ENCODE measurements around the gene PIEZO1.

The PIEZO1 gene

DNA sequence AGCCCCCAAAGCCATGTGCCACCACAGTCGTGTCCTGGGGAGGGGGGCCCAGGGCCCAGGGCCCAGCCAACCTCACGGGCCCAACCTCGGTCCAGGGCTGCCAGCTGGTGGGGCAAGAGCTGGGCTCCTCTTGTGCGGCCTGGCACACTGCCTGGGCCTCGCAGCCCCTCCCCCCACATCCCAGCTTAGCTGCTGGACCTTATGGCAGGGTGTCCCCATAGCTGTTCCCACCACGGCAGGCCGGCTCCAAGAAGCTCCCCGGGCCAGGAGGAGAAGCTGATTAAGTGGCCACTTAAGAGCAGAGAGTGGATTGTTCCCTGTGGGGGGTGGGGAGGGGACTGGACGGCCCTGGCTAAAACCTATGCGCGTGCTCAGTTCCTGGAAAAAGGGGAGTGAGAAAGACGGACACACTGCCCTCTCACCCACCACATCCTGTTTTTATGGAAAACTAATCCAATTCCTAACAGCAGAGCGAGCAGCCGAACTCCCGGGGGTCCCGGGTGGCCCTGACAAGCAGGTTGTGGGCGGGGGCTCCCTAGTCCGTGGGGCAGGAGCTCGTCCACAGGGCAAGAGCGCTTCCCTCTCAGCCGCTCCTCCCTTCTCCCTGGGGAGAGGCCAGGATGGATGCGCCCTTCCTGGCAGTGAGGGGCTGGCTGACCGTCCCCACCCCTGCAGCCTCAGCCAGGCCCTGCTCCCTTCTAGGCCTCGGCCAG lies 16.8 kb downstream of the PIEZO1 start:
- DNase-seq (ENCODE audit: low read depth), result no peak

GRCh38 chr16:88767546-88768070 lies 17.4 kb downstream of the PIEZO1 start:
- DNase-seq (ENCODE audit: low read depth), result no peak

- no peak for DNase-seq (ENCODE audit: low read depth)
Measured at GRCh38 chr16:88766975-88767374, 18.0 kb downstream of the PIEZO1 start.

DNA sequence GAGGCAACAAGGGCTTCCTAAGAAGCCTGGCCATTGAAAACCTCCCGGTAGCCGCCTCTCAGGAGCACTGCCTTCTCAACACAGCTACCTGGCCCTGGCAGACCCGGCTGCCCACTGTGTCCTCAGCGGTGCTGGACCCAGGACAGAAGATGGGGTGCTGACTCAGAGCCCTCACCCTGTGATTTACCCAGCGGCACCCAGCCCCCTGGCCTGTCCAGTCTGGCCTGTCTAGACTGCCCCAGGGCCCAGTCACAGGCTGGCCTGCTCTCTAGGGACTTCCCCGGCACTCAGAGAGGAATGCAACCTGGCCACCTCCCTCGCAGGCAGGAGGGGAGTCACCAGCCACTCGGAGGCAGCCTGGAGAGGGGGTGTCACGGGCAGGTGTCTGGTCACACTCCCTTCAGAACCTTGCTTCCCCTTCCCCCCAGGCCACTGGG lies 20.1 kb downstream of the PIEZO1 start:
- no peak for DNase-seq (ENCODE audit: low read depth)

GRCh38 chr16:88764080-88764479 lies 20.9 kb downstream of the PIEZO1 start:
- DNase-seq (ENCODE audit: low read depth), result no peak

GRCh38 chr16:88763502-88764053 lies 21.4 kb downstream of the PIEZO1 start:
- DNase-seq (ENCODE audit: low read depth), result no peak

- DNase-seq (ENCODE audit: low read depth), result no peak
Measured at GRCh38 chr16:88762941-88763340, 22.1 kb downstream of the PIEZO1 start.

GRCh38 chr16:88762258-88762870 lies 22.7 kb downstream of the PIEZO1 start:
- DNase-seq (ENCODE audit: low read depth), result no peak

DNA sequence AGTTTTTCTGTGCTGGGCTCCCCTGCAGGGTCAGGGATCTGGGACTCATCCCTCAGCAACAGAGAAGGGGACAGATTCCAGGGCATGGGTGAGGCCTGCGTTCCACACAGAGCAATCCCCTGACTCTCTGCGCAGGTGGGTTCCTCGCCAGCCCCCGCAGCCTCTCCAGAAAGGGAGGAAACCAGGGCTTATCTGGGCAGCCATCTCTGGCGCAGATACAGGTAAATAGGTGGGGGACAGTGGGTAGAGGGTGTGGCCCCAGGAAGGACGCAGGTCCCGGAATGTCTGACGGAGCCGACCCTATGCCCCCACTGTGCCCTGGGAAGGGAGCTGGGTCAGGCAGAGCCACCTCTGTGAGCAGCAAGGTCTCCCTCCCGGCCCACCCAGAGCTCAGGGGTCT lies 23.2 kb downstream of the PIEZO1 start:
- no peak for DNase-seq (ENCODE audit: low read depth)

GRCh38 chr16:88761143-88761534 lies 23.9 kb downstream of the PIEZO1 start:
- no peak for DNase-seq (ENCODE audit: low read depth)

- no peak for DNase-seq (ENCODE audit: low read depth)
Measured at GRCh38 chr16:88760424-88761142, 24.4 kb downstream of the PIEZO1 start.

DNA sequence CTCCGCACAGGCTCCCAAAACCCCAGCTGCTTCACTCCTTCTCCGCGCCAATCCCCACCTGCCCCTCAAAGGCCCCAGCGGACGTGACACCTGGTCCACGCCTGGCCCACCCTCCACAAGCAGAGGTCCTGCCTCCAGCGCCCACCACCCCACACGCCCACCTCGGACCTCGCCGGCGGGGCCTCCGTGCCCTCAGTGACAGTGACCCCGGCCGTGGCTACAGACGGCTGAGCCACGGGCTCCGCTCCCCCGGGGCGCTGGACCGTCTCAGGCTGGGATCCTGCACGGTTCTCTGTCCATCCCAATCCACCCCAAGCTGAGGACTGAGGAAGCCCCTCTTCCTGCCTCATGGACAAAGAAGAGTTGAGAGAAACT lies 25.1 kb downstream of the PIEZO1 start:
- no peak for DNase-seq (ENCODE audit: low read depth)

DNA sequence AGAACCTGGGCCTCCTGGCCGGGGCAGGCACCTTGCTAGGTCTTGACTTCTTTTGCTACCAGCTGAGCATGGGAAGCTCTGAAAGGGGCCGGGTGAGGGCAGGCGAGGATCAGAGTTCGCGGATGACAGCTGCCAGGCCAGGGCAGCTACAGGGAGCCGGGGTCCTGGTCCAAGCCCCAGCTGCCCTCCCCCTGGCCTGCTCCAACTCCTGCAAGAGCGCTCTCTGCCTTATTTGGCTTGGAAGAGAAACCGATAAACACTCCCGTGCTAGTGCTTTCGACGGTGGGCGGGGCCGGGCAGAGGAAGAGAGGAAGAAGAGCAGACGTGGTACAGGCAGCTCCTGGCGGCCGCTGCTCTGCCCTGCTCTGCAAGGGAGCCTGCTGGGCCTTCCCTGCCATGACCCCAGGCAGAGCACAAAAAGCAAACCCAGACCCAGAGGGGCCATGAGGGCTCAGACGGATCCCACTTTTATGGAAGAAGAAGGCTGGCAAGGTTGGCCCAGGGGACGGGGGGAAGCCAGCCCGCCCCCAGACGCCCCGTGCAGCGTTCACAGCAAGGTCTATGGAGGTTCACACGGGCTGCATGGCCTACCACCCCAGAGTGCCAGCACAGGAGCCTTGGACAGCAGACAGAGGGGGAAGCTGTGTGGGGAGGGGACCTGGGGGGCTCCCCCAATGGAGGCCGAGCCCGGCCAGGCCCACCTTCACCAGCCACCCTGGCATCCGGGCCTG lies 25.6 kb downstream of the PIEZO1 start:
- peak; percentile 36 for DNase-seq (ENCODE audit: low read depth)

GRCh38 chr16:88758944-88759244 lies 26.1 kb downstream of the PIEZO1 start:
- DNase-seq (ENCODE audit: low read depth), result no peak

- no peak for DNase-seq (ENCODE audit: low read depth)
Measured at GRCh38 chr16:88758227-88758943, 26.6 kb downstream of the PIEZO1 start.

GRCh38 chr16:88755745-88756443 lies 29.1 kb downstream of the PIEZO1 start:
- no peak for DNase-seq (ENCODE audit: low read depth)

DNA sequence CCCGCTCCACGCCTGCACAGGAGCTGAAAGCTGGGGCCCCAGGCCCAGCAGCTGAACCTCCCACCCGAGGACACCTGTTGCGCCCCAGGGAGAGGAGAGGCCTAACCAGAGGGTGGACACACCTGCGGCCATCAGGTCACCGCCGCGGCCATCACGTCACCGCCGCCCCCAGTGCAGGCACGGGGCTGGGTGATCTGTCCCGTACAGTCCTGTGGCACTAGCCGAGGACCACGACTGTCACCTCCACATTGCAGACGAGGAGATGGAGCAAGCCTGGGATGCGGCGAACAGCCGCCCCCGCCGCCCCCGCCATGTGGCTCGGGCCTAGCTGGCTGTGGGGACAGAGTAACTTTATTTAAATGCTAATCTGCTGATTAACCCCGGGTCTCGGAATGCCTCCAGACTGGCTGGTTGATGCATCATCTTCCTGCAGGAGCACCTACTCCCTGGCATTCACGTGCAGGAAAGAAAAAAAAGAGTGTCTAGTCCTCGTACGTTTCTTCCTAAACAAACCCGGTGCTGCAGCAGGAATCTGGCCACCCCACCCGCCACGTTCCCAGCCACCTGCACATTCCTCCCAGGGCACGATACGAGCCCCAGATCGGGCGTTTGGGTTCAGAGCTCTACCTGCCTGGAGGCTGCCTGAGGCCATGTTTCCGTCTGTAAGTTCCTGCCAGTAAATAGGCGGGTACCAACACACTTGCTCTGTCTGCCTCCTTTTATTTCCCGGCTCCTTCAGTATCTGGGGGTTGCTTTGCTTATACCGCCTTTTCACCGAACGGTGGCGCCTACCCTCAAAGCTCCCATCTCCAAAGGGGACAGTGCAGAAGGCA lies 29.9 kb downstream of the PIEZO1 start:
- no peak for DNase-seq (ENCODE audit: low read depth)

DNA sequence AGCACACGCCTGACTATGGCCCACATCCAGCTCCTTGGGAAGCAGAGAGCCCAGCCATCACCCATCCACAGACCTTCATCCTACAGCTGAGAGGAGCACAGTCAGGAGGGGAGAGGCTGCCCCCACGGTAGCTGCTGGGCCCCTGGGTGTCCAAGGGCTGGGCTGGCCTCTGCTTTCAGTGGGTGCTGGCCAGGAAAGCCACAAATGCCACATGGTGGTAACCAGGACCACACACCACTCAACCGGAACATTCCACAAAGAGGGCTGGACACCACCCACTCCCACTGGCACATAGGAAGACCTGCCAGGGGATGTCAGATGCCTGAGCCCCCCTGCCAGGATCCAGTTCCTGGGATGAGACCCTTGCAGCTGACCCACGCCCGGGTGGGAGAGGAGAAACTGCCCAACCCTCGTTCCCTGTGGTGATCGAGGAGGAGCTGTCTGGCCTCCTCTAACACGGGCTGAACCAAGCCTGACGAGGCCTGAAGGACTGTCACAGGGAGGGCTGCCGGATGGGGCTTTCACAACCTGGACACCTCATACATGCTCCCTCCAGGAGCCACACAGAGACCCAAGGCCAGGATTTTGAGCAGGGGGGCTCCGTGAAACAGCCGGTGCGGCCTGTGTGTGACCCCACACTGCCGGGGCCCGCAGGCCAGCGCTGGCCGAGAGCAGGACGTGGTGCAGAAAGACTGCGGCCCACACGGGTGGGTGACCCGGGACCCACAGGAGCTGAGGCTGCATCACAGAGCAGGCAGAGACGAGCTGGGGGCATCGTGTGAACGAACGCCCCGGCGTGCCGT lies 30.7 kb downstream of the PIEZO1 start:
- no peak for DNase-seq (ENCODE audit: low read depth)

- DNase-seq (ENCODE audit: low read depth), result no peak
Measured at GRCh38 chr16:88753602-88754001, 31.4 kb downstream of the PIEZO1 start.

All from activated T-helper 1 cell treated with Interleukin-2 at 50 U/mL for 16 hours (primary cell).